Mesangial cell (primary cell): Measurements from ENCODE around the gene MPPED1. TPM values are rescaled to one million over a fixed set of nuclear protein-coding genes. Genes with fewer than 3 reads are reported as not detected.

Experiments used
- total RNA-seq: library from RNA; depleted of rRNA; stranded (reverse); fragments of >200 nt; gene quantifications from 2 replicates; pipeline ENCODE4 v1.2.3, GENCODE V29; 2015

The MPPED1 gene, protein sequence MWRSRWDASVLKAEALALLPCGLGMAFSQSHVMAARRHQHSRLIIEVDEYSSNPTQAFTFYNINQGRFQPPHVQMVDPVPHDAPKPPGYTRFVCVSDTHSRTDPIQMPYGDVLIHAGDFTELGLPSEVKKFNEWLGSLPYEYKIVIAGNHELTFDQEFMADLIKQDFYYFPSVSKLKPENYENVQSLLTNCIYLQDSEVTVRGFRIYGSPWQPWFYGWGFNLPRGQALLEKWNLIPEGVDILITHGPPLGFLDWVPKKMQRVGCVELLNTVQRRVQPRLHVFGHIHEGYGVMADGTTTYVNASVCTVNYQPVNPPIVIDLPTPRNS
- not detected in 2 replicates for total RNA-seq

DNA sequence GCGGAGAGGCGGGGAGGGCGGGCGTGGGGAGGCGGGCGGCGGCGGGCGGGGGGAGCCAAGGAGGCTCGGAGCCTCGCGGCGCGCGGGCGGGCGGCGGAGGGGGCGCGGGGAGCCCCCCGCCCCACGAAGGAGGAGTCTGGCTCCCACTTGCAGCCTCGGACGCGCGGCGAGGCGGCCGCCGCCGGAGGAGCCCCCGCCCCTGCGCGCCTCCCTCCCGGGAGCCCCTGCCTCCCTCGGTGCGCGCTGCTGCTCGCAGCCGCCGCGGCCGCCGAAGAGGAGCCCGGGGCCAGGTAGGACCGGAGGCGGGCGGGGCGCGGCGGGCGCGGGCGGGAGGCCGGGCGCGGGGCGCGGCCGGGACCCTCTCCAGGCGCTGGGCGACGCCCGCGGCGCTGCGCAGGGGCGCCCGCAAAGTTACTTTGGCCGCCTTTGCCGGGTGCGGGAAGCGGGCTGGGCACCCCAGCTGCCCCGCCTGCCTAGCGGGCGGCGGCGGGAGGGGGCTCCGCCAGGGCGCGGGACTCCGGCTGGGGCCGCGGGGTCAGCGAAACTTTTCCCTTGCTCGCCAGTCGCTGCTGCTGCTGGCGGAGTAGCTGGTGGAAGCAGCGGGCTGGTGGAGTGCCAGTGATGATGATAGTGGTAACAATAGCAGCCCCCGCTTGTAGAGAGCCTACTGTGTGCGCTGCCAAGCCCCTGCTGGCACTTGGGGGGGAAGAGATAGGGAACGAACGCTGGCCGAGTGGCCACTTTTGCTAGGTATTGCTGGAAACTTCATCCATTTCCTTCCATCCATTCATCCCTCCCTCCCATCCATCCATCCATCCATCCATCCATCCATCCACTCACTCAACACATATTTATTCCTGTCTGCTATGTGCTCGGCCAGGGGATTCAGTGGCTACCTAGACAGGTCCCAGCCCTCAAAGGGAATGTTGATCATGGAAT is at the start of gene MPPED1:
MPPED1 (plus strand) TSS at position 146 of the 939 bp plus-strand sequence. CDS start 12,972 bp downstream, outside the sequence.

Other genes with a start within 250 kb of the MPPED1 start
- gene TTLL12, start 224.9 kb upstream of the MPPED1 start, total RNA-seq: 60.8 and 85.9 TPM in 2 replicates
- gene SCUBE1, start 68.6 kb upstream of the MPPED1 start, total RNA-seq: under 0.01 TPM in 1 of 2 replicates, not detected in the other